ELR (cell line): Measurements from ENCODE around the gene NCOA5.

ENCODE experiments used
- DNase-seq: peaks from one replicate; pipeline ENCODE4 v3.0.0-alpha.2; 2015; ENCODE audit warnings: low read depth

NCOA5 gene

GRCh38 chr20:46014517-46015396, 75.0 kb downstream of the NCOA5 start:
- DNase-seq: no peak

- peak; percentile 69 for DNase-seq
These were observed 75.8 kb downstream of the NCOA5 start for GRCh38 chr20:46013829-46014516.

GRCh38 chr20:46013322-46013828, 76.4 kb downstream of the NCOA5 start:
- DNase-seq: no peak

- no peak for DNase-seq
These were observed 76.8 kb downstream of the NCOA5 start for GRCh38 chr20:46012921-46013320.

- peak; percentile 80 for DNase-seq
These were observed 77.9 kb downstream of the NCOA5 start for GRCh38 chr20:46011631-46012482.
